SK-N-MC (cell line): ENCODE results near the gene BMF.

Source experiments
- EZH2 ChIP-seq: fragments of 200-600 bp; sonication (generic); IDR thresholded peaks from one replicate; pipeline ENCODE4 v1.6.1; 2017; ENCODE audit warnings: antibody characterized with exemption
- POLR2AphosphoS5 ChIP-seq: IDR thresholded peaks from 2 replicates; pipeline ENCODE4 v1.6.1; 2012; ENCODE audit warnings: mild to moderate bottlenecking, low read depth, low read length, borderline replicate concordance

- TF ChIP-seq EZH2 (no peak), POLR2AphosphoS5 (no peak)
These were observed 55.4 kb downstream of the BMF start for GRCh38 chr15:40053079-40053830.
